Activated T-cell treated with anti-CD3 and anti-CD28 coated beads, Interleukin-2, amount 50 U/mL, for 24 hours (primary cell): Measurements from ENCODE around the gene ZSWIM1.

Experiments
- DNase-seq: peaks from one replicate; pipeline ENCODE4 v3.0.0-alpha.2; 2020
- H3K27ac Mint-ChIP-seq: 2 replicates; pipeline ENCODE4 v1.8.0; 2020; ENCODE audit warnings: mild to moderate bottlenecking, mixed read lengths
- H3K27me3 Mint-ChIP-seq: 2 replicates; pipeline ENCODE4 v1.8.0; 2020; ENCODE audit warnings: mixed read lengths
- H3K36me3 Mint-ChIP-seq: 2 replicates; pipeline ENCODE4 v1.8.0; 2020; ENCODE audit warnings: low read depth, mixed read lengths
- H3K4me1 Mint-ChIP-seq: 2 replicates; pipeline ENCODE4 v1.8.0; 2020; ENCODE audit warnings: low read depth, mixed read lengths
- H3K4me3 Mint-ChIP-seq: 2 replicates; pipeline ENCODE4 v1.8.0; 2020; ENCODE audit warnings: mild to moderate bottlenecking, moderate library complexity, mixed read lengths
- H3K9me3 Mint-ChIP-seq: 2 replicates; pipeline ENCODE4 v1.8.0; 2020; ENCODE audit warnings: mixed read lengths

ZSWIM1 gene

DNA sequence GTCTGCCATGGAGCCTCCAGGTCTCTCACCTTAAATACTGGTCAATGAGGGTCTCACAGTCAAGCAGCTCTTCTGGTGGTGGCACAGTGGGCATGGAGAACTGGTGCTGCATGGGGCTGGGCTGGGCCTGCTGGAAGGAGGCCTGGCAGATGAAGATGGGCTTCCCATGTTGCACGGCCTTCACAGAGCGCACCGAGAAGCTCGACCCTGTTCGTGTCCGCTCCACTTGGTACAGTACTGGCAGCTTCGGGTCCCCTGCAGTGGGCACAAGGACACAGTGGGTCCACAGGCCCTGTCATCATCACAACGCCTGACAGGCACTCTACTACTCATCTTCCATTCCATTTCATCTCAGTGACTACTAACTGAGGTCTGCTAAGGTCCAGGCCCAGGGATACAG is 32.6 kb upstream of the ZSWIM1 start:
- Mint-ChIP-seq H3K27me3 (no peaks in the 10 kb centered on the region), H3K36me3 (peaks cover 75% of the 10 kb centered on the region), H3K9me3 (no peaks in the 10 kb centered on the region), H3K4me3 (no peak overlapping the region), H3K4me1 (peaks cover 5% of the 10 kb centered on the region), H3K27ac (no peak overlapping the region)
- DNase-seq: no peak

DNA sequence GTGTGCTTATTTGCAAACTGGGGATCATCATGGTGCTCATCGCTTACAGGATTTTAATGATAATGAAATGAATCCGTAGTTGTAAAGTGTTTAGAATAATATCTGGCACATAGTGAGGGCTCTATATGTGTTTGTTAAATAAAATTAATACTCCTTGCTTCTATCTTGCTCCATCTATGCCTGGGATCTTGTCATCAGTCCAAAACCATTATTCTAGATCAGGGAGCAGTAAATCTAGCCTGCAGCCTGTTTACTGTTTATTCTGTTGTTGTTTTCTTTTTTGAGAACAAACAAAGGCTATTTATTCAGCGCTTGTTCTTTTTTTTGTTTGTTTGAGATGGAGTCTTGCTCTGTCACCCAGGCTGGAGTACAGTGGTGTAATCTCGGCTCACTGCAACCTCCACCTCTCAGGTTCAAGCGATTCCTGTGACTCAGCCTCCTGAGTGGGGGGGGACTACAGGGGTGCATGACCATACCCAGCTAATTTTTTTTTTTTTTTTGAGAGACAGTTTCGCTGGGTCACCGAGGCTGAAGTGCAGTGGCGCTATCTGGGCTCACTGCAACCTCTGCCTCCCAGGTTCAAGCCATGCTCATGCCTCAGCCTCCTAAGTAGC is 32.0 kb upstream of the ZSWIM1 start:
- no peak overlapping the region for H3K4me3 Mint-ChIP-seq
- DNase-seq: no peak
- H3K4me1 Mint-ChIP-seq: peaks cover 9% of the 10 kb centered on the region
- H3K27ac Mint-ChIP-seq: no peak overlapping the region
- no peaks in the 10 kb centered on the region for H3K9me3 Mint-ChIP-seq
- H3K27me3 Mint-ChIP-seq: no peaks in the 10 kb centered on the region
- peaks cover 75% of the 10 kb centered on the region for H3K36me3 Mint-ChIP-seq

DNA sequence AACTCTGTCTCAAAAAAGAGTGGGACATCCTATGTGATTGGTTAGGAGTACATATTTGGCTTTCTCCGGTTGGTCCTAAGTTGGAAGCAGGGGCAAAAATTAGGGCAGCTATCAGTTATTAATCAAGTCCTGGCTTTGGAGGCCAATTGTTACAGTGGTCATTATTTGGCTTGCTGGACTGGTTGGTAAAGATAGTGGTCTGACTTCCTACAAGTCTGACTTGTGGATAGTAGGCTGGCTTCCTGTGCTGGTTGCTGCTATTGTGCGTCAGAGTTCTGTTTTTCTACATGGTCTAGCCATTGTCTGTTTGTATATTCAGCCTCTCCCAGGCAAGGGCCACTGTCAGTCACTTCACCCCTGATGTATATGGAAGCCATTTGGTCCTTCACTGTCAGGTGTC is 30.8 kb upstream of the ZSWIM1 start:
- no peaks in the 10 kb centered on the region for H3K27me3 Mint-ChIP-seq
- peaks cover 19% of the 10 kb centered on the region for H3K4me1 Mint-ChIP-seq
- H3K9me3 Mint-ChIP-seq: no peaks in the 10 kb centered on the region
- H3K4me3 Mint-ChIP-seq: no peak overlapping the region
- no peak for DNase-seq
- peaks cover 77% of the 10 kb centered on the region for H3K36me3 Mint-ChIP-seq
- peak overlapping the region; percentile 23 for H3K27ac Mint-ChIP-seq

- Mint-ChIP-seq H3K4me1 (peaks cover 23% of the 10 kb centered on the region), H3K27ac (no peak overlapping the region), H3K9me3 (no peaks in the 10 kb centered on the region), H3K36me3 (peaks cover 70% of the 10 kb centered on the region), H3K4me3 (no peak overlapping the region), H3K27me3 (no peaks in the 10 kb centered on the region)
- DNase-seq: no peak
Observed at GRCh38 chr20:45850926-45851325, 30.1 kb upstream of the ZSWIM1 start.

DNA sequence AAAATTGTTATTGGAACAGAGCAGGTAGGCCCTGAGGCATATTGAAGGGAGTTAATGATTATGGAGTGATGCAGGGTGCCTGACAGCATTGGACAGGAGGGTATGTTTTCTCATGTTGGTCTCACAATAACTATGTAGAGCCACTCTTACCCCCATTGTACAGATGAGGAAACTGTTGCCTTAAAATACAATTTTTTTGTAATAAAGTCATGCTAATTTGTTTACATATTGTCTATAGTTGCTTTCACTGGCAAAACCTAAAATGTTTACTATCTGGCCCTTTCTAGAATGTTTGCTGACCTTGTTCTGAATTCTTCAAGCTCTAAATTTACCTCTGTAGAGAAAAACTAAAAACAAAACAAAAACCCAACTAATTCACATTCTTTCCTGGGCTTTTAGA is 29.5 kb upstream of the ZSWIM1 start:
- Mint-ChIP-seq H3K4me3 (no peak overlapping the region), H3K36me3 (peaks cover 64% of the 10 kb centered on the region), H3K9me3 (no peaks in the 10 kb centered on the region), H3K27me3 (no peaks in the 10 kb centered on the region), H3K4me1 (peaks cover 28% of the 10 kb centered on the region), H3K27ac (peak overlapping the region; percentile 41)
- DNase-seq: no peak

- Mint-ChIP-seq H3K27me3 (no peaks in the 10 kb centered on the region), H3K36me3 (peaks cover 67% of the 10 kb centered on the region), H3K4me1 (peaks cover 30% of the 10 kb centered on the region), H3K9me3 (no peaks in the 10 kb centered on the region), H3K4me3 (no peak overlapping the region), H3K27ac (no peak overlapping the region)
- DNase-seq: no peak
Observed at GRCh38 chr20:45852326-45852725, 28.7 kb upstream of the ZSWIM1 start.

DNA sequence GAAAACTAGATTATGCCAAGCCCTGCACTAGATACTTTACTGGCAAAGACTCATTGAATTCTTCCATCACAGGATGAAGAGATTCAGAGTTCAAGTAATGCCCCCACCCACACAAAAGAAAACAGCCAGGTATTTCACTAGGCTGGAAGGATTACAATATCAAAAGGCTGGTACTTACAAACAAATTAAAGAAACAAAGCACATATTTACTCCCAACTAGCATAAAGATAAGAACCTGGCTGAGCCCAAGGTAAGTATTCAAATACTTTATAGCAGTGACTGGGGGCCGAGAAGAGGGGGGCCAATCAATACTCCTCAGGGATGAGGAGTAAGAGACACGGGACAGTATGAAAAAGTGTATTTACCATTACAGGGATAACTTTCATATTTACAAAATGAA is 27.5 kb upstream of the ZSWIM1 start:
- Mint-ChIP-seq H3K27me3 (no peaks in the 10 kb centered on the region), H3K27ac (no peak overlapping the region), H3K4me1 (peaks cover 40% of the 10 kb centered on the region), H3K9me3 (no peaks in the 10 kb centered on the region), H3K36me3 (peaks cover 64% of the 10 kb centered on the region), H3K4me3 (no peak overlapping the region)
- DNase-seq: no peak

GRCh38 chr20:45857114-45857881 is 23.7 kb upstream of the ZSWIM1 start, which contains the start of the genes ACOT8 and ZSWIM3:
TSS of gene ACOT8 (minus strand) at chr20:45857392. CDS start at chr20:45857315, 77 bp downstream.
TSS of gene ZSWIM3 (plus strand) at chr20:45857614. CDS start at chr20:45857826, 212 bp downstream.
- Mint-ChIP-seq H3K9me3 (no peaks in the 10 kb centered on the region), H3K4me3 (peak within 1 kb of the TSS; percentile 97), H3K4me1 (peaks cover 55% of the 10 kb centered on the region), H3K27me3 (no peaks in the 10 kb centered on the region), H3K27ac (peak within 1 kb of the TSS; percentile 99), H3K36me3 (peaks cover 43% of the 10 kb centered on the region)
- peak; percentile 85 for DNase-seq

- peak overlapping the region; percentile 99 for H3K27ac Mint-ChIP-seq
- H3K4me3 Mint-ChIP-seq: peak overlapping the region; percentile 97
- no peaks in the 10 kb centered on the region for H3K27me3 Mint-ChIP-seq
- peaks cover 41% of the 10 kb centered on the region for H3K36me3 Mint-ChIP-seq
- H3K9me3 Mint-ChIP-seq: no peaks in the 10 kb centered on the region
- DNase-seq: no peak
- peaks cover 53% of the 10 kb centered on the region for H3K4me1 Mint-ChIP-seq
Observed at GRCh38 chr20:45857882-45858216, 23.2 kb upstream of the ZSWIM1 start.

GRCh38 chr20:45859916-45860315 is 21.1 kb upstream of the ZSWIM1 start:
- Mint-ChIP-seq H3K36me3 (peaks cover 23% of the 10 kb centered on the region), H3K27me3 (no peaks in the 10 kb centered on the region), H3K9me3 (no peaks in the 10 kb centered on the region), H3K27ac (no peak overlapping the region), H3K4me1 (peaks cover 43% of the 10 kb centered on the region), H3K4me3 (no peak overlapping the region)
- DNase-seq: no peak

- Mint-ChIP-seq H3K27ac (no peak overlapping the region), H3K27me3 (no peaks in the 10 kb centered on the region), H3K4me3 (no peak overlapping the region), H3K9me3 (no peaks in the 10 kb centered on the region), H3K4me1 (peaks cover 37% of the 10 kb centered on the region), H3K36me3 (peaks cover 20% of the 10 kb centered on the region)
- no peak for DNase-seq
Observed at GRCh38 chr20:45860560-45861220, 20.3 kb upstream of the ZSWIM1 start.

GRCh38 chr20:45861221-45862075 is 19.6 kb upstream of the ZSWIM1 start:
- Mint-ChIP-seq H3K27ac (no peak overlapping the region), H3K4me1 (peaks cover 31% of the 10 kb centered on the region), H3K4me3 (no peak overlapping the region), H3K9me3 (no peaks in the 10 kb centered on the region), H3K36me3 (peaks cover 22% of the 10 kb centered on the region), H3K27me3 (no peaks in the 10 kb centered on the region)
- DNase-seq: no peak

DNA sequence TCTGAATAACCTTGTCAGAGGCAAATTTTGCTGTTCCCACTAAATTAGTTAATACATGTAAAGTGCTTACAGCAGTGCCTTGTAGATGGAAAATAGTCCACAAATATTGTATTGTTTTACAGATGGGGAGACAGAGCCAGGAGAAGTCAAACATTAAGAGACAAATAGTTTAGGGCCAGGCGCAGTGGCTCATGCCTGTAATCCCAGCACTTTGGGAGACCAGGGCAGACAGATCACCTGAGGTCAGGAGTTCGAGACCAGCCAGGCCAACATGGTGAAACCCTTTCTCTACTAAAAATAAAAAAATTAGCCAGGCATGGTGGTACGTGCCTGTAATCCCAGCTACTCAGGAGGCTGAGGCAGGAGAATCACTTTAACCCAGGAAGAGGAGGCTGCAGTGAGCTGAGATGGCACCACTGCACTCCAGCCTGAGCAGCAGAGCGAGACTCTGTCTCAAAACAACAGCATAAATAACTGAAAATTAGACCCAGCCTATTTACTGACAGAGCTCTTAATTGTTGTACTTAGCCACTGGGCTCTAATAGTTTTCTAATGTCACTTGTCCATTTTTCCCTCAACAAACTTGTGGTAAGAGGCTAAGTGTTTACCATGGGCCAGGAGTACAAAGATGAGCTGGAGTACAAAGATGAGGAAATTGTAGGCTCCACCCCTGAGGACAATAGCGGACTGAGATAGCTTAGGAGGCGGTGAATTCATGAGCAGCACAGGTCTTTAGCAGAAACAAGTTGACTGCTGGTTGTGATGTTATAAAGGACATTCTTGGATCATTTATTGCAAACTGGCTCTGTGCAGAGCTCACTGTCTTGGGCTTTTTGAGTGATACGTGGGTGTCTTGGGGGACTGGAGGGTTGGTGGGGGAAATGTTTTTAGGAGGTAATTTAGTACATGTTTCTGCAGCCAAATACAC is 17.2 kb upstream of the ZSWIM1 start:
- Mint-ChIP-seq H3K4me3 (no peak overlapping the region), H3K9me3 (no peaks in the 10 kb centered on the region), H3K27me3 (no peaks in the 10 kb centered on the region), H3K4me1 (peaks cover 15% of the 10 kb centered on the region), H3K27ac (no peak overlapping the region), H3K36me3 (peaks cover 12% of the 10 kb centered on the region)
- no peak for DNase-seq
